GM12873 (cell line): ENCODE results near the gene CRTC3.

ENCODE experiments used
- CTCF ChIP-seq: IDR thresholded peaks from 2 replicates; pipeline ENCODE4 v1.5.1; 2012; ENCODE audit warnings: low read depth, mild to moderate bottlenecking, moderate library complexity, low read length, control low read depth; ENCODE audit not compliant: insufficient read depth; ENCODE audit errors: missing control alignments

Gene CRTC3

GRCh38 chr15:90625037-90625436, 95.3 kb downstream of the CRTC3 start:
- TF ChIP-seq CTCF: no peak

GRCh38 chr15:90629217-90629616, 99.5 kb downstream of the CRTC3 start:
- no peak for TF ChIP-seq CTCF

GRCh38 chr15:90633360-90633759, 103.6 kb downstream of the CRTC3 start:
- no peak for TF ChIP-seq CTCF

- TF ChIP-seq CTCF: no peak
Measured at GRCh38 chr15:90637693-90638092, 108.0 kb downstream of the CRTC3 start.

GRCh38 chr15:90638201-90638691, 108.5 kb downstream of the CRTC3 start:
- TF ChIP-seq CTCF: no peak

- no peak for TF ChIP-seq CTCF
Measured at GRCh38 chr15:90638963-90639362, 109.2 kb downstream of the CRTC3 start.

- TF ChIP-seq CTCF: no peak
Measured at GRCh38 chr15:90640862-90641261, 111.1 kb downstream of the CRTC3 start.
